Measurements from ENCODE around the gene PTBP3.

DNA sequence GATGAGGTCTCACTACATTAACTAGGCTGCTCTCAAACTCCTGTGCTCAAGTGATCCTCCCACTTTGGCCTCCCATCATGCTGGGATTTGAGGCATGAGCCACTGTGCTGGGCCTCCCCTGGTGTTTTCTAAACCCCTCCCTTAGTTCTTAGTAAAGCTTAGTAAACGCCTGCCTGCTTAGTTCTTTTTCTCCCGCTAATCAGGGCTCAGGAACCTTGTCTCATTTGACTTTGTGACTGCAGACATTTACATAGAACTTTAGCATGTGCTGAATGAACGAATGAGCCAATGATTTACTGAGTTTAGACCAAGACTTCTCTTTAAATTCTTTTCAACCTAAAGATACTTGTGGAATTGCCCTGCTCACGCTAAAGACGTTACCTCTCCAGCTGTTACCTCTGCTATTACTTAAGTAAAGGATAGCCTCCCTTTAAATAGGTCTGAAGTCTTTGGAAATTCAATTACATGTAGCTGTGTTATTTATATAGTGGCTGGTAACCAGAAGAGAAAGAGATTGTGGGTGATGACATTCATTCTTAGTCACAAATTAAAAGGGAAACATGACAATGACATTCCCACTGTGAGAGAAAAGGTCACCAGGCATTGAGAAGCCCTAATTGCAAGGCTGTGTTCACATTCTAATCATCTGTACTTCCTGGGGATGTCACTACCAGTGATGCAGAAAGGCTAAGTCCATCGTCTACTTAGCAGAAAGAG, 139.7 kb downstream of the PTBP3 start:
- TF ChIP-seq, protein P1, sequence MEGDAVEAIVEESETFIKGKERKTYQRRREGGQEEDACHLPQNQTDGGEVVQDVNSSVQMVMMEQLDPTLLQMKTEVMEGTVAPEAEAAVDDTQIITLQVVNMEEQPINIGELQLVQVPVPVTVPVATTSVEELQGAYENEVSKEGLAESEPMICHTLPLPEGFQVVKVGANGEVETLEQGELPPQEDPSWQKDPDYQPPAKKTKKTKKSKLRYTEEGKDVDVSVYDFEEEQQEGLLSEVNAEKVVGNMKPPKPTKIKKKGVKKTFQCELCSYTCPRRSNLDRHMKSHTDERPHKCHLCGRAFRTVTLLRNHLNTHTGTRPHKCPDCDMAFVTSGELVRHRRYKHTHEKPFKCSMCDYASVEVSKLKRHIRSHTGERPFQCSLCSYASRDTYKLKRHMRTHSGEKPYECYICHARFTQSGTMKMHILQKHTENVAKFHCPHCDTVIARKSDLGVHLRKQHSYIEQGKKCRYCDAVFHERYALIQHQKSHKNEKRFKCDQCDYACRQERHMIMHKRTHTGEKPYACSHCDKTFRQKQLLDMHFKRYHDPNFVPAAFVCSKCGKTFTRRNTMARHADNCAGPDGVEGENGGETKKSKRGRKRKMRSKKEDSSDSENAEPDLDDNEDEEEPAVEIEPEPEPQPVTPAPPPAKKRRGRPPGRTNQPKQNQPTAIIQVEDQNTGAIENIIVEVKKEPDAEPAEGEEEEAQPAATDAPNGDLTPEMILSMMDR (conservative IDR thresholded peaks at IDR 0.05; ENCODE audit: low read depth, low read length) = no peak
- no peak for TF ChIP-seq EZH2 (IDR thresholded peaks at IDR 0.05; ENCODE audit: borderline replicate concordance, low read depth, low read length, poor library complexity, severe bottlenecking)
